ENCODE measurements around the gene PEAR1.
A peak's percentile ranks its signal among the peaks of the same experiment; 100 is the strongest.

Gene PEAR1

GRCh38 chr1:156884560-156885184 is 8.8 kb upstream of the PEAR1 start:
- DNase-seq, result no peak

- DNase-seq, result no peak
Observed at GRCh38 chr1:156885314-156885713, 8.2 kb upstream of the PEAR1 start.

- no peak for DNase-seq
Observed at GRCh38 chr1:156885880-156886355, 7.6 kb upstream of the PEAR1 start.

- no peak for DNase-seq
Observed at GRCh38 chr1:156886583-156887281, 6.8 kb upstream of the PEAR1 start.

- no peak for DNase-seq
Observed at GRCh38 chr1:156887317-156887716, 6.2 kb upstream of the PEAR1 start.

- DNase-seq, result no peak
Observed at GRCh38 chr1:156887734-156888133, 5.8 kb upstream of the PEAR1 start.

- DNase-seq, result peak; percentile 81
Observed at GRCh38 chr1:156889802-156890580, 3.5 kb upstream of the PEAR1 start.

- peak; percentile 95 for DNase-seq
Observed at GRCh38 chr1:156892190-156893047, 1.1 kb upstream of the PEAR1 start.

- no peak for DNase-seq
Observed at GRCh38 chr1:156894001-156894400, 483 bp downstream of the PEAR1 start.

- no peak for DNase-seq
Observed at GRCh38 chr1:156894711-156895454, 1.4 kb downstream of the PEAR1 start.

GRCh38 chr1:156895455-156895812 is 1.9 kb downstream of the PEAR1 start:
- no peak for DNase-seq

- DNase-seq, result no peak
Observed at GRCh38 chr1:156895927-156896326, 2.4 kb downstream of the PEAR1 start.

GRCh38 chr1:156896490-156897033 is 3.0 kb downstream of the PEAR1 start:
- peak; percentile 99 for DNase-seq

GRCh38 chr1:156897078-156897825 is 3.7 kb downstream of the PEAR1 start:
- DNase-seq, result peak; percentile 73

GRCh38 chr1:156898161-156898566 is 4.6 kb downstream of the PEAR1 start:
- DNase-seq, result peak; percentile 89

GRCh38 chr1:156898971-156899664 is 5.6 kb downstream of the PEAR1 start:
- DNase-seq, result no peak

GRCh38 chr1:156899956-156900718 is 6.6 kb downstream of the PEAR1 start:
- no peak for DNase-seq

- DNase-seq, result no peak
Observed at GRCh38 chr1:156900896-156901589, 7.5 kb downstream of the PEAR1 start.

GRCh38 chr1:156901590-156901900 is 8.0 kb downstream of the PEAR1 start:
- DNase-seq, result no peak

Measured in 8988T (cell line).